Sciatic nerve (tissue), 1 donor: ENCODE measurements around the gene HMCES. TPM values are rescaled to one million over a fixed set of nuclear protein-coding genes. Genes with fewer than 3 reads are reported as not detected.

ENCODE experiments used
- microRNA-seq: library from miRNA; unstranded; fragments of <30 nt; microRNA quantifications from one replicate; pipeline ENCODE4 v1.2.0, GENCODE V29; 2020
- total RNA-seq: library from RNA; stranded (reverse); fragmentation: NEBNext Ultra II Directional; extraction: Animal tissue kit (Norgen Biotek cat#: 25700); gene quantifications from one replicate; pipeline ENCODE4 v1.2.1, GENCODE V29; 2021
- donor health status: DM: no; HTN: no; CAD: no.

HMCES gene
- total RNA-seq, 1 donor from 2014 or later, result 36.6 TPM

Small RNA genes lying within 50 kb of the gene (microRNA-seq; reads per million reads assigned to microRNA genes)
- not detected for gene MIR6826

Other genes starting within 250 kb of the HMCES start
- 0.53 TPM for gene GP9, start 218.1 kb upstream of the HMCES start, total RNA-seq
- 17.9 TPM for gene RAB43, start 157.1 kb upstream of the HMCES start, total RNA-seq
- gene ISY1, start 117.8 kb upstream of the HMCES start, total RNA-seq, result 31.9 TPM
- gene CNBP, start 95.0 kb upstream of the HMCES start, total RNA-seq, result 321 TPM
- 111 TPM for gene COPG1, start 29.3 kb upstream of the HMCES start, total RNA-seq
- gene EFCAB12, start 149.8 kb downstream of the HMCES start, total RNA-seq, result 0.40 TPM
- gene MBD4, start 161.1 kb downstream of the HMCES start, total RNA-seq, result 30.6 TPM
- 49.7 TPM for gene IFT122, start 161.4 kb downstream of the HMCES start, total RNA-seq
- not detected for gene RHO, start 249.8 kb downstream of the HMCES start, total RNA-seq